ENCODE data around the gene SPPL2C. TPM values are rescaled to one million over a fixed set of nuclear protein-coding genes. Genes with fewer than 3 reads are reported as not detected.
A peak's percentile ranks its signal among the peaks of the same experiment; 100 is the strongest.

SPPL2C gene
- total and polyA plus RNA-seq, 2 of the 13 experiments (the other 11 are each of a cell fraction or from before 2014, with no cell fraction given): not detected

DNA sequence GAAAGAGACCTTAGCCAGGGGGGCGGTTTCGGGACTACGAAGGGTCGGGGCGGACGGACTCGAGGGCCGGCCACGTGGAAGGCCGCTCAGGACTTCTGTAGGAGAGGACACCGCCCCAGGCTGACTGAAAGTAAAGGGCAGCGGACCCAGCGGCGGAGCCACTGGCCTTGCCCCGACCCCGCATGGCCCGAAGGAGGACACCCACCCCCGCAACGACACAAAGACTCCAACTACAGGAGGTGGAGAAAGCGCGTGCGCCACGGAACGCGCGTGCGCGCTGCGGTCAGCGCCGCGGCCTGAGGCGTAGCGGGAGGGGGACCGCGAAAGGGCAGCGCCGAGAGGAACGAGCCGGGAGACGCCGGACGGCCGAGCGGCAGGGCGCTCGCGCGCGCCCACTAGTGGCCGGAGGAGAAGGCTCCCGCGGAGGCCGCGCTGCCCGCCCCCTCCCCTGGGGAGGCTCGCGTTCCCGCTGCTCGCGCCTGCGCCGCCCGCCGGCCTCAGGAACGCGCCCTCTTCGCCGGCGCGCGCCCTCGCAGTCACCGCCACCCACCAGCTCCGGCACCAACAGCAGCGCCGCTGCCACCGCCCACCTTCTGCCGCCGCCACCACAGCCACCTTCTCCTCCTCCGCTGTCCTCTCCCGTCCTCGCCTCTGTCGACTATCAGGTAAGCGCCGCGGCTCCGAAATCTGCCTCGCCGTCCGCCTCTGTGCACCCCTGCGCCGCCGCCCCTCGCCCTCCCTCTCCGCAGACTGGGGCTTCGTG, 49.5 kb downstream of the SPPL2C start, which contains the start of gene MAPT (continued):
- TF ChIP-seq GABPA (IDR thresholded peaks at IDR 0.05; ENCODE audit: low read depth, low read length): no peak
- no peak for TF ChIP-seq GABPA (CRISPR knock-in tag; IDR thresholded peaks at IDR 0.05; ENCODE audit: low read depth)
- TF ChIP-seq, protein P1, sequence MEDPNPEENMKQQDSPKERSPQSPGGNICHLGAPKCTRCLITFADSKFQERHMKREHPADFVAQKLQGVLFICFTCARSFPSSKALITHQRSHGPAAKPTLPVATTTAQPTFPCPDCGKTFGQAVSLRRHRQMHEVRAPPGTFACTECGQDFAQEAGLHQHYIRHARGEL (CRISPR knock-in tag; IDR thresholded peaks at IDR 0.05): no peak
- TF ChIP-seq ZNF230 (CRISPR knock-in tag; IDR thresholded peaks at IDR 0.05): no peak
- TF ChIP-seq RFXANK (CRISPR knock-in tag; IDR thresholded peaks at IDR 0.05): no peak
- peak; percentile 86 for TF ChIP-seq BRD4 (CRISPR knock-in tag; IDR thresholded peaks at IDR 0.05)
- TF ChIP-seq, protein P2, sequence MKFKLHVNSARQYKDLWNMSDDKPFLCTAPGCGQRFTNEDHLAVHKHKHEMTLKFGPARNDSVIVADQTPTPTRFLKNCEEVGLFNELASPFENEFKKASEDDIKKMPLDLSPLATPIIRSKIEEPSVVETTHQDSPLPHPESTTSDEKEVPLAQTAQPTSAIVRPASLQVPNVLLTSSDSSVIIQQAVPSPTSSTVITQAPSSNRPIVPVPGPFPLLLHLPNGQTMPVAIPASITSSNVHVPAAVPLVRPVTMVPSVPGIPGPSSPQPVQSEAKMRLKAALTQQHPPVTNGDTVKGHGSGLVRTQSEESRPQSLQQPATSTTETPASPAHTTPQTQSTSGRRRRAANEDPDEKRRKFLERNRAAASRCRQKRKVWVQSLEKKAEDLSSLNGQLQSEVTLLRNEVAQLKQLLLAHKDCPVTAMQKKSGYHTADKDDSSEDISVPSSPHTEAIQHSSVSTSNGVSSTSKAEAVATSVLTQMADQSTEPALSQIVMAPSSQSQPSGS (CRISPR knock-in tag; IDR thresholded peaks at IDR 0.05): peak; percentile 48
- TF ChIP-seq, protein P3, sequence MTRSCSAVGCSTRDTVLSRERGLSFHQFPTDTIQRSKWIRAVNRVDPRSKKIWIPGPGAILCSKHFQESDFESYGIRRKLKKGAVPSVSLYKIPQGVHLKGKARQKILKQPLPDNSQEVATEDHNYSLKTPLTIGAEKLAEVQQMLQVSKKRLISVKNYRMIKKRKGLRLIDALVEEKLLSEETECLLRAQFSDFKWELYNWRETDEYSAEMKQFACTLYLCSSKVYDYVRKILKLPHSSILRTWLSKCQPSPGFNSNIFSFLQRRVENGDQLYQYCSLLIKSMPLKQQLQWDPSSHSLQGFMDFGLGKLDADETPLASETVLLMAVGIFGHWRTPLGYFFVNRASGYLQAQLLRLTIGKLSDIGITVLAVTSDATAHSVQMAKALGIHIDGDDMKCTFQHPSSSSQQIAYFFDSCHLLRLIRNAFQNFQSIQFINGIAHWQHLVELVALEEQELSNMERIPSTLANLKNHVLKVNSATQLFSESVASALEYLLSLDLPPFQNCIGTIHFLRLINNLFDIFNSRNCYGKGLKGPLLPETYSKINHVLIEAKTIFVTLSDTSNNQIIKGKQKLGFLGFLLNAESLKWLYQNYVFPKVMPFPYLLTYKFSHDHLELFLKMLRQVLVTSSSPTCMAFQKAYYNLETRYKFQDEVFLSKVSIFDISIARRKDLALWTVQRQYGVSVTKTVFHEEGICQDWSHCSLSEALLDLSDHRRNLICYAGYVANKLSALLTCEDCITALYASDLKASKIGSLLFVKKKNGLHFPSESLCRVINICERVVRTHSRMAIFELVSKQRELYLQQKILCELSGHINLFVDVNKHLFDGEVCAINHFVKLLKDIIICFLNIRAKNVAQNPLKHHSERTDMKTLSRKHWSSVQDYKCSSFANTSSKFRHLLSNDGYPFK (CRISPR knock-in tag; IDR thresholded peaks at IDR 0.05; ENCODE audit: borderline replicate concordance): 0 out of 2 replicates have a peak, but pooled peaks have one; percentile 15

Data from HepG2 (cell line).